Type B pancreatic cell (in vitro differentiated cells): Measurements from ENCODE around the gene TMEM156. TPM values are rescaled to one million over a fixed set of nuclear protein-coding genes. Genes with fewer than 3 reads are reported as not detected.

ENCODE experiments used
- DNase-seq: peaks from one replicate; pipeline ENCODE4 v3.0.0; 2021; ENCODE audit warnings: mixed read lengths; ENCODE audit not compliant: unreplicated experiment; ENCODE audit errors: extremely low spot score
- H3K27ac Mint-ChIP-seq: 2 replicates; pipeline ENCODE4 v1.8.0; 2021; ENCODE audit warnings: mild to moderate bottlenecking, mixed read lengths
- H3K27me3 Mint-ChIP-seq: 2 replicates; pipeline ENCODE4 v1.8.0; 2021; ENCODE audit warnings: mixed read lengths
- H3K36me3 Mint-ChIP-seq: 2 replicates; pipeline ENCODE4 v1.8.0; 2021; ENCODE audit warnings: mixed read lengths
- H3K4me1 Mint-ChIP-seq: one replicate; pipeline ENCODE4 v1.8.0; 2021; ENCODE audit warnings: mixed read lengths; ENCODE audit not compliant: unreplicated experiment
- H3K4me3 Mint-ChIP-seq: 2 replicates; pipeline ENCODE4 v1.8.0; 2021; ENCODE audit warnings: mild to moderate bottlenecking, mixed read lengths
- H3K9me3 Mint-ChIP-seq: 2 replicates; pipeline ENCODE4 v1.8.0; 2021; ENCODE audit warnings: mixed read lengths
- total RNA-seq: library from RNA; stranded (reverse); gene quantifications from 2 replicates; pipeline ENCODE4 v1.2.1, GENCODE V29; 2021; ENCODE audit warnings: low replicate concordance
- TF ChIP-seq, protein P1 (sequence below): fragments of 200-600 bp; sonication (generic); conservative IDR thresholded peaks from 2 replicates; pipeline ENCODE4 v1.5.0; 2021; ENCODE audit warnings: antibody characterized with exemption, mild to moderate bottlenecking

The TMEM156 gene
- total RNA-seq, 1 donor from 2014 or later = not detected

DNA sequence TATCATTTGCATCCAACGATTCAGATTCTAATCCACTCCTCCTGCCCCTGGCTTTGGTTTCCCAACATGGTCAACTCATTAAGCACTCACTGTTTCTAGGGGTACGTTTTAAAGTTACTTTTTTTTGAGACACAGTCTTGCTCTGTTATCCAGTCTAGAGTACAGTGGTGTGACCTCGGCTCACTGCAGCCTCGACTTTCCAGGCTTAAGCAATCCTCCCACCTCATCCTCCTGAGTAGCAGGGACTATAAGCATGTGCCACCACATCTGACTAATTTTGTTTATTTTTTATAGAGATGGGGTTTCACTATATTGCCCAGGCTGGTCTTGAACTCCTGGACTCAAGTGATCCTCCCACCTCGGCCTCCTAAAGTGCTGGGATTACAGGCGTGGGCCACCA is 48.9 kb downstream of the TMEM156 start:
- Mint-ChIP-seq H3K36me3 (no peaks in the 10 kb centered on the region), H3K9me3 (no peaks in the 10 kb centered on the region), H3K27me3 (no peaks in the 10 kb centered on the region), H3K27ac (no peak overlapping the region), H3K4me1 (peaks cover 6% of the 10 kb centered on the region), H3K4me3 (no peak overlapping the region)
- TF ChIP-seq, protein P1, sequence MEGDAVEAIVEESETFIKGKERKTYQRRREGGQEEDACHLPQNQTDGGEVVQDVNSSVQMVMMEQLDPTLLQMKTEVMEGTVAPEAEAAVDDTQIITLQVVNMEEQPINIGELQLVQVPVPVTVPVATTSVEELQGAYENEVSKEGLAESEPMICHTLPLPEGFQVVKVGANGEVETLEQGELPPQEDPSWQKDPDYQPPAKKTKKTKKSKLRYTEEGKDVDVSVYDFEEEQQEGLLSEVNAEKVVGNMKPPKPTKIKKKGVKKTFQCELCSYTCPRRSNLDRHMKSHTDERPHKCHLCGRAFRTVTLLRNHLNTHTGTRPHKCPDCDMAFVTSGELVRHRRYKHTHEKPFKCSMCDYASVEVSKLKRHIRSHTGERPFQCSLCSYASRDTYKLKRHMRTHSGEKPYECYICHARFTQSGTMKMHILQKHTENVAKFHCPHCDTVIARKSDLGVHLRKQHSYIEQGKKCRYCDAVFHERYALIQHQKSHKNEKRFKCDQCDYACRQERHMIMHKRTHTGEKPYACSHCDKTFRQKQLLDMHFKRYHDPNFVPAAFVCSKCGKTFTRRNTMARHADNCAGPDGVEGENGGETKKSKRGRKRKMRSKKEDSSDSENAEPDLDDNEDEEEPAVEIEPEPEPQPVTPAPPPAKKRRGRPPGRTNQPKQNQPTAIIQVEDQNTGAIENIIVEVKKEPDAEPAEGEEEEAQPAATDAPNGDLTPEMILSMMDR = no peak
- DNase-seq = no peak

DNA sequence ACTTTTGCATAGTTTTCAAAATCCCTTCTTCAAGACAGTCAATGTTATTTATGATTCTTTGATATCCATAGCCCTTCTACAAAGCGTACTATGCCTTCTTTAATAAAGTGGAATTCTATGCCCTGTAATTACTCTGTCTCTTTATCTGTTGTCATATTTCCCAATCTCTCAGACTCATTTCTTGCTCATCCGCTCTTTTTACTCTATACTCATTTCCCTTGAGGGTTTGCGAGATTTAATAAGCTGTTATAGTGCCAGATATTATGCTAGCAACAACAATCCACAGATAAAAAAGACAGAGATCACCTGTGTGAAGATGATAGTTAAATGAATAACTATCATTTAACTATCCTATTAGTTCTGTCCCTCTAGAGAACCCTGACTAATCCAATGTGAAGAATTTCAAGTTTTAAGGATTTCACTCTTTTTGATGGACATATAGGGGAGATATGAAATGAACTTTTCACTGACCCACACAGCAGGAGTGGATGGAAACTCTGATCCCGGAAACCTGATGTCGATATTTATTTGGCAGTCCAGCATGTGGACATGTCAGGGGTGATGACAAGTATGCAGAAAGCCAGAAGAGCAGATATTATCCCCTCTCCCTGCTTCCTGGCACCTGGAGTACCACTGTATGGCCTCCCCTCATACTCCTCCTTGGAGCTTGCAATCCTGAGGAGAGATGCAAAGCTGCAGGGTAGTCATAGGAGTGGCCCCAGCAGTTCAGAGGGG is 49.7 kb downstream of the TMEM156 start:
- TF ChIP-seq, protein P1 = no peak
- DNase-seq = no peak
- Mint-ChIP-seq H3K4me3 (no peak overlapping the region), H3K27ac (no peak overlapping the region), H3K4me1 (peaks cover 6% of the 10 kb centered on the region), H3K27me3 (no peaks in the 10 kb centered on the region), H3K9me3 (no peaks in the 10 kb centered on the region), H3K36me3 (no peaks in the 10 kb centered on the region)

DNA sequence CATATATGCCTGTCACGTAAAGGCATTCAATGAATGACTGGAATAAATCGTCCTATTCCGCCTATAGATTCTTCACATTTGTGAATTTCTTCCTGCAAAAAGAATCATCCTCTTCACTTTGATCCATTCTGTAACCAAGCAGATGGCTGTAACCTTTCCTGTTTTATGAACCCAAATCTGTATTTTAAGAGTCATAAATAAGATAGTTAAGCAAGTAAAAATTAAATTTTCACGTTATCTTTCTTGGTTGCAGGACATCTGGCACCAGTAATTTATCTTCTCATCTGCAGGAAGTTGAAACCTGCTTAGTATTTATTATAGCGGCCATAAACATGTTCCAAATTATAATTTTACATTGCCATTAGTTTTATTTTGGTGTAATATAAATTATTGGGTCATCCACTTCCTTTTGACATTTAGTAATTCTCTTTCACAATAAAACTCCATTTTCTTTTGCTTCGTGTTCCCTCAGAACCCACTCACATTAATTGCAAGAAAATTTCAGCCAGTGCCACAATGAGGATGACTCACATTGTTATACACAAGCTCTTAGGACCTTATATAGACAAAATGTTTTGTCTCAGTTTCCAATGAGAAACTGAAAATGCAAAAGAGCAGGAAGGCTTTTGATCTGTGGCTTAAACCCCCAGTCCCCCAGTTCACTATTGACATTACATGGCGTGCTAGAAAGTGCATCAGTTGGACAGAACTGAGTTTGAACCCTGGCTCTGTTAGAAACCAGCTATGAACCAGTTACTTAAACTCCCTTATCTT is 51.1 kb downstream of the TMEM156 start:
- Mint-ChIP-seq H3K4me1 (peaks cover 6% of the 10 kb centered on the region), H3K4me3 (no peak overlapping the region), H3K9me3 (no peaks in the 10 kb centered on the region), H3K36me3 (no peaks in the 10 kb centered on the region), H3K27me3 (no peaks in the 10 kb centered on the region), H3K27ac (no peak overlapping the region)
- TF ChIP-seq, protein P1 = no peak
- DNase-seq = no peak

DNA sequence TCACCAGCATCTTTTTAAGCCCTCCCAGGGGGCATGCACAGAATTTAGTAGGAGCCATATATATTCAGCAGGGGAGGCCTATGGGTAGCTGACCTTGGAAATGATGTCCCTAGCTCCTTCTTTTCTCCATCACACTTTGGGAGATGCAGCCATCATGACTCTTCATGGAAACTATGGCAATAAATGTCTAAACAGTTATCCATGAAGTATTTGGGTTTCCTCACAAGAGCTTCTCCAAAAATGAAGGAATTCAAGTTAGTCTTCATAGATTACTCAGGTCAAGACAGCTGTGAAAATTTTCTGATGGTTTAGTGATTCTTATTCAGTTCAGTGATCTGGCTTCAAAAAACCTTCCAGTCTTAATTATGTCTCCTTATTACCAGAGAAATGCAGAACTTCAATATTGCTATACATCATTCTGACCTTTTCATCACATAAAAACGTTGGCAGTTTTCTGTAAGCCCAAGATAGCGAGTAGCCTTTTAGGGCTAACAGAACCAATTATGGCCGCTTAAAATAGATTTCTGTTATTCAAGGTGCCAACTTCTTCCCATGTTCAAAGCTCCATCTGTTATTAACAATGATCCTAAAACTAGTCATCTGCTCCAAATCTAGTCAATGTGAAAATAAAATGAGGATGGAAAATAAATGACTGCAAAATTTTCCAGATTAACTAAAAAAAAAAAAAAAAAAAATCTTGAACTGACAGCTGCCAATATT is 52.5 kb downstream of the TMEM156 start:
- H3K27ac Mint-ChIP-seq = no peak overlapping the region
- TF ChIP-seq, protein P1 = no peak
- no peaks in the 10 kb centered on the region for H3K36me3 Mint-ChIP-seq
- H3K27me3 Mint-ChIP-seq = no peaks in the 10 kb centered on the region
- no peaks in the 10 kb centered on the region for H3K9me3 Mint-ChIP-seq
- H3K4me3 Mint-ChIP-seq = no peak overlapping the region
- no peak for DNase-seq
- peaks cover 6% of the 10 kb centered on the region for H3K4me1 Mint-ChIP-seq

DNA sequence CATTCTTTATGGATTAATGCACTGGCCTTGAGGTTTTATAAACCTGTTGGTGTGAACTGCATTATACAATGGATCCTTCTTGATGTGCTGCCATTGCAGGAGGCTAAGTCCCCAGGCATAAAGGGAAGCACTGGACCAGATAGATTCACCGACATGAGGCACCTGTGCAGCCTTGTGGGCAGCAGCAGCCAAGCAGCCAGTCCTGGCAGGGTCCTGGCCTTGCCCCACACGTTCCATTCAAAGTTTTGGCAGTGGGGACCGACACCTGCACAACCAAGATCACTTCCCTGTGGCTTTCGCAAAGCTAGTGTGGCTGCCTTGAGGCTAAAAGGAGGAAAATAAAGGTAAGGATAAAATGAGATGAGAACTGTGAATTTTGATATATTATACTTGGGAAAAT is 53.1 kb downstream of the TMEM156 start:
- Mint-ChIP-seq H3K27ac (no peak overlapping the region), H3K4me3 (no peak overlapping the region), H3K4me1 (peaks cover under 1% of the 10 kb centered on the region), H3K27me3 (no peaks in the 10 kb centered on the region), H3K36me3 (no peaks in the 10 kb centered on the region), H3K9me3 (no peaks in the 10 kb centered on the region)
- TF ChIP-seq, protein P1 = no peak
- DNase-seq = no peak
